HG03280 (cell line): ENCODE data around the gene HOXB13.
"Not testable (repeated sequence)": the region's sequence is repeated elsewhere in the genome, so short reads cannot be mapped to it uniquely, and the experiment has no call there.

Experiments
- ATAC-seq: cut with Tn5 transposase; IDR thresholded peaks from one replicate; pipeline ENCODE4 v1.9.1; 2021; ENCODE audit warnings: mild to moderate bottlenecking, moderate library complexity; ENCODE audit not compliant: unreplicated experiment

Gene HOXB13

DNA sequence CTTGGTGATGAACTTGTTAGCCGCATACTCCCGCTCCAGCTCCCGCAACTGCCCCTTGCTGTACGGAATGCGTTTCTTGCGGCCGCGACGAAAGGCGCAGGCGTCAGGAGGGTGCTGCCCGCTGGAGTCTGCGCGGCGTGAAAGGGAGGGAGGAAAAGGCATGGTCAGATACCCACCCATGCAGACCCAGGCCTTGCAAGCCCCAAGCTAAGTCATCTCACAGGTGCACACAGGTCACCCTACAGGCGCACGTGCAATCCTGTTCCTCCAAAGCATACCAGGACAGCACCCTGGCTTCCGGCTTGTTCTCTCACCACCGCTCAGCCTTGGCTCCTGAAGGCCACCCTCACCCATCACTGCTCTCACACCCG, 1.6 kb downstream of the HOXB13 start:
- no peak for ATAC-seq

DNA sequence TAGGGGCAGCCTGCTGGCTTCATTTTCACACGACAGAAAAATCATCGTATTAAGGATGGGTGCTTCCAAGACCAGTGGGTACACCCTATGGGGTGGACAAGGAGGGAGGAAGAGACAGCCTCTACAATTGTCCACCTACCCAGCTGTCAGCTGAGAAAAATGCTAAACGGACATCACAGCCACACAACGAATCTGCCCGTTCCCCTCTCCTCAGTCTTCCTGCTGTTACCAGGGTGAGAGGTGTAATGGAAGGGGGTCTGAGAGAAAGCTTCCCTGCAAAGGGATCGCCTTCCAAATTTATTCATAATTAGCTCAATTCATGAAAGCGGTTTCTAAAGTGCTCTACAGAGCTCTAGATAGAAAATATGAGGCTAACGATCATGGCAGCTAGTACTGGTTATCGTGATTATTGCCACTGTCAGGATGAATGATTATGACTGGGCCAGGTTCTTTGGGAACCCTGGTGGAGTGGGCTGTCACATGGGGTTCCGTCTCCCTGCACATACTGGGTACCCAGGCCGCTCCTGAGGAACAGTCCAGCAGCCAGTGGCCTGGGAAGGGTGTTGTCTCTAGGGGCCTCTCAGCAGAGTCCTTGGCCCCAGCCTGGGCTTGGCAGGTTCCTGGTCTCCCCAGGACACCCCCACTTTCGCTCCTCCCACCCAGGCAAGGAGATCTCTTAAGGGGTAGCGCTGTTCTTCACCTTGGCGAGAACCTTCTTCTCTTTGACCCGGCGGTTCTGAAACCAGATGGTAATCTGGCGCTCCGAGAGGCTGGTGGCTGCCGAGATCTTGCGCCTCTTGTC, 2.2 kb downstream of the HOXB13 start:
- no peak for ATAC-seq

DNA sequence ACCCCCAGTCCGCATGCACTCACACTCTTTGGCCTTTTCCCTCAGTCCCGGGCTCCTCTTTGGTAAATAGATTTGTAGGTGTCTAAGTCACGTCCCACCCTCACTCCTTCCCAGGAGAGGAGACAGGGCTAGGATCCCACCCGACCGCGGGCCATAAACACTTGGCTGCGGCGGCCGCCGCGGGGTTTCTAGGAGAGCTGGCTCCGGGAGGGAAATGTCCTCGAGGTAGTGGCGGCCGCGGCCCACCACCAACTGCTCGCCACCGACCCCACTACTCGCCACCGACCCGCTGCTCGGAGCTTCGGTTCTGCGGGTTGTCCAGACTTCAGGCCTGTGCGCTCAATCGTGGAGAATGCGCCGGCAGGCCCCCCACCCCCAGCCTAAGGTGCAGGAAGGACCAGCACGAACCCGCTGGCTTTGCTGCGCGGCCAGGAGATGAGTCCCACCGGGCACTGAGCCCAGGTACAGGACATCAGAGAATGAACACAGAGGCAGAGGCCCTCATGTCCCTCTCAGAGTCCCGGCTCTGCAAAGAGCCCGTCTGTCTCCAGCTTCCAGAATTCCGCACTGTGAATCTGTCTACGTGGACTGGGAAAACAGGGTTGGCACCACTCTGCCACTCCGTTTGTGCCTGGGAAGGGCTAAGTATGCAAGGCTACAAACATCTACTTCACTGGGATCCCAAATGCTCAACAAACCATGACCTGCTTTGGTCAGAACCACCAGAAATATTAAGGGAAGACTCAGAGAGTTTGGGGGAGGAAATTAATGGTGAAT, 3.1 kb downstream of the HOXB13 start:
- ATAC-seq, result no peak

DNA sequence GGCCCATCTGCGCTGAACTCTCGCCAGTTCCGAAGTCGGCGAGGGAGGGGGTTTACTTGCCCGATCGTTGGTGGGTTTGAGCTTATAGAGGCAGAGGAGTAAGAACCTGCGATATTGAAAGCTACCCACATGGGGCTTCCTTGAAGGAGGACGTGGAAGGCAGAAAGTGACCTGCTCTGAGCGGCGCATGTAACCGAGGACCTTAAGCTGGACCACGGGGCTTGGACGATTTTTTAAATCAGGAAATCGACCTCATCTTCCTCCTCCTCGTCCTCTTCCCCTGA, 3.6 kb downstream of the HOXB13 start:
- no peak for ATAC-seq

DNA sequence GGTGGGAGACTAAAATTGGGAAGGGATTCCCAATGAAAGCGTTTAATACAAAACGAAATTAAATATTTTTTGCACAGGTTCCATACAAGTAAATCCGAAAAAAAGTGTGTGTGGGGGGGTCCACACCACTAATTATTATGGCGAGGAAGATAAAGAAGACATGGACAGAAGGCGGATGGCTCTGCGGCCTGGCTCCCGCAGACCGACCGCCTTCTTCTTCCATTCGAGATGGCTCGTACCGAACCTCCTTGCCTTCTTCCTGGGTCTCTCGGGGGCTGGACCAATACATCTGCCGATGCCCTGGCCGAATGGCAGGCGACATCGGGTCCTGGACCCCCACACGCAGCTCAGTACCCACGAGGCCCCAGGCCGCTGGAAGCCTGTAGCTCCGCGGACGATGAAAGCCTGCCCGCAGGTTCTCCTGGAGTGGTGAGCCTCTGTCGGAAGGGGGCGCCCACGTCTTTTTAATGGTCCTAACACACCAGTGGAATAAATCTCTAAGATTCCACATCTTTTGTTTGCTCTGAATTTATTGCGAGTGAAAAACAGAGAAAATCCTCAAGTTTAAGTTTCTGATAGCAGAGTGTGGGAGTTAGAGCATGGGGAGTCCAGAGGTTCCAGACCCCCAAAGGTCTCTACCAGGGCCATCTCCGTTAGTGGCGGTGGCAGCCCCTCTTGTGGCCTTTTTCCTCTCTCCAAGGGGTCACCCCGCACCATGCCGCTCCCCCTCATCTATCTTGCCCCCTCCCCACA, 4.1 kb downstream of the HOXB13 start:
- no peak for ATAC-seq

DNA sequence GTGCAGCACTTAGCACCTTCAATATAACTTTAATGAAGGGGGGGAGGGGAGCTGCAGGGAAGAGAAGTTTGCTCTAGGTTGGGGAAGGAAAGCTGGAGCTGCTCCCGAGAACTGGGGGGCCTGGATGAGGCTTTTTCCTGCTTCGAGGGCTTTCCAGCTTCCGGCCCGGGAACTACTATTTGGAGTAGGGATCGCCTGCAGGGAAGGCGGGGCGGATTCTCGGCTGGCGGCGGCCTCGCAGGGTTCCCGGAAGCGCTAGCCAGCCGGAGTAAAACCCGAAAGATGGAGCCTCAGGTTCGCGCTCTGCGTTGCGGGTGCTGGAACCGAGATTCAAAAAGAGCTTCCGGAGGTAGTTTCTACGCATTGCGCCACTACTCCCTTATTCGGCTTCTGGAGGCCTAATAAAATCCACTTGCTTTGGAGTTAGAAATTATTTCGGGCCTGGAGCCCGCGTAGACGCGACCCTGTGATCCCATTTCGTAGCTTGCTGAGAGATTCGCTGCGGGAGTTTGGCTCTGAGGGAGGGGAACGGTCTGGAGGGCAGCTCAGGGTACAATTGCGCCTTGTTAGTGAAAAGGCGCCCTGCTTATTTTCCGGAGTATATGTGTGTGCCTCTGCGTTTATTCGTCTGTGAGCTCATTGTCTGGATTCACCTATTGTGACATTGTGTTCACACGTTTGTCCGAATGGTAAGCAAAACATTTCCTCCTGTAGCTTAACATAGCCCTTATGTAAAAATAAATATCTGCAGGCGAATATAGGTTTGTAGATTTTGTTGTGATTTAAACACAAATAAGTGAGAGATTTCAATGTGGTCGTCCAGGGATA, 4.9 kb downstream of the HOXB13 start:
- no peak for ATAC-seq

DNA sequence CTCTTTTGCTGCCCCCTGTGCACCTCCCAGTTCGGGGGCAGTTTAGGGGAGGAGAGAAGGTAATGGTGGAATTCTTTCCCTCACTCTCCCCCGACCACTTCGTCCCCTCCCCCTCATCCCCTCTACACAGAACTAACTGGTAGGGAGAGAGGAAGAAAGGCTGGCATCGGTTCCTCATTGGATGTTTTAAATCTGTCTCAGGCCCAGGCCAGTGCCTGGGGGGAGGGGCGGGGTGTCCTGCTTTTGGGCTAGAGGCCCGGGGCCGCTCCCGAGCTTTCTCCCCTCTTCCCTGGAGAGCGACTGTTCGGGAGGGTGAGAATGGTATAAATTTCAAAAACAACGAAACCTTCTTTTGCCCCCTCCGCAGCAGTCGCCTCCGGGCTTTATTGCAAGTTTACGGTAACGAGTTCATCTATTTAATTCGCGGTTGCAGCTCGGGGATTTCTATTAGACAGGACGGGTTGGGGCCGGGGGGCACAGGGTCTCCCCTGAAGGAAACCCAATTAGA, 5.6 kb downstream of the HOXB13 start, which contains the start of gene PRAC2:
Gene PRAC2 (plus strand): TSS at position 271 of the 508 bp plus-strand sequence. CDS start 1,226 bp downstream, outside the sequence.
- ATAC-seq, result no peak

DNA sequence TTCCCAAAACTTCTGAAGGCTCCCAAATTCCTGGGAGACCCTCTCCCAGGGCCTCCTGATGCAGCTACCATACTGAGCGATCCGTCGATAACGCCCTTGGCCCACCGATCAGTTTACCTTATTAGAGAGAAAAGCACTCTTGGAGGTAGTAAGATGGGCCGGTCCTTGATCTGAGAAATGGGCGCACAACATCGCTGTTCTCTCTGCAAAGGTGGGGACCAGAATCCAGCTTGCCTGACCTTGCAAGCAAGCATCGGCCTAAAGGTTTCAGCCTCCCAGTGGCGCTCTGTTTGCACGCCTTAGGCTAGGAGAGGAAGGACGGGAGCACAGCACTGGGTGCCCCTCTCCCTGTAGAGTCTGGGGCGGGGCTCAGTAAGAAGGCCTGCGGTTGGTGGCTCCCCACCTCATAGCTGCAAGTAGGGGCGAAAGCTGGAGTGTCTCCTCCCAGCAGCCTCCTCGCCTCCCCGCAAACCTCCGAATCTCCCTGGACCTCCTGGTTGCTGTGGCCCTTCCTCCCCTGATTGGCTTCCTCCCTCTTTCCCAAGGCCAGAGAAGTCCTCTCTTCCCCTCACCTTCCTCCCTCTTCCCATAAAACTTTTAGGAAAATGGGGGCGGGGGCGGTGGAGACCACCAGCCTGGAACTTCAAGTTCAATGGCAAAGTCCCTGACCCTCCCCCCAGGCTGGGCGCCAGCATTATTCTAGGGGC, 6.2 kb downstream of the HOXB13 start, which contains the start of gene PRAC1:
Gene PRAC1 (minus strand): TSS at position 318 of the 707 bp plus-strand sequence. CDS start 126 bp downstream, at position 192.
- ATAC-seq, result no peak

DNA sequence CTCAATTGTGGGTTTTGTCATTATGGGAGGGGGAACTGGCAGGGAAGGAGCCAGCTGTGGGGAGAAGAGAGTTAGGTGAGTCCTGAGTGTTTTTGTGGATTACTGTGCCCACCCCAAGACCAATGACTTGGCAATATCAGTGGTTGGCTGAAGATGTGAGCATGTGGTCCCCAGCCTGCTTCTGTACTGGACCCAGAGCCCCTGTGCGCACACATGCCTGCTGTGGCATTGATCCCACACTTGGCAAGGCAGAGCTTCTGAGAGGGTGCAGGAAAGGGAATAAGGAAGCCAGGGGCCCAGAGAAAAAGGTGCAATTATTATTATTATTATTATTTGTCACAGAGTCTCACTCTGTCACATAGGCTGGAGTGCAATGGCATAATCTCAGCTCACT, 7.5 kb downstream of the HOXB13 start:
- no peak for ATAC-seq

DNA sequence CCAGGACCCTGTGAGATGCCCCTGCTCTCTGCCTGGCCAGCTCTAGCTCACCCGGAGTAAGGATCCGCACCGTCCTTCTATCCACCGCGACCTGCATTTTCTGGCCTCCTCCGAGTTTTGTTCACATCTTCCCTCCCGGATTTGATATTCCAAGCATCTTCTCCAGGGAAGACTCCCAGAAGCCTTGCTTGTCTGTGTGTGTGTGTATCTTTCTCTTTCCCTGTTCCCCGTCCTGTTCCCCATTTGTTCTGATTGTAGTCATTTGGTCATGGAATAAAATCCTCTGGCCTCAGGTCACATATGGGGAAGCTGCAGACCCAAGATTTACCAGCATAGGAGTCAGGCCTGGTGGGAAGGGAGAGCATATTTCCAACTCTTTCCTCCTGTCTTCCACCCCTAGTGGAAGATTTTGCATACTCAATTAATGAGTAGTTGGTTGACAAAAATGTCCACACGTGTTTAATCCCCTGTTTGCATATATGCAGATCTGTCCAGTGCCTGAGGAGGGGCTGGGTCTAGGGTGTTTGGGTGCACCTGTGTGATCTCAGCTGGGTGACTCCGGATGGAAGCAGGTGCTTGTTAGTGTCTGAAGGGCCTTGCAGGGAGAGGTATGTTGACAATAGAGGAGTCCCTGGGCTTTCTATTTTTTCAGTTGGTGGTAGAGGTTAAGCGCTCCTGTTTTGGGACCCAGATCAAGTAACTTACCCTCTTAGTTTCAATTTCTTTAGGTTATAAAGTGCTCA, 8.1 kb downstream of the HOXB13 start:
- ATAC-seq, result no peak

DNA sequence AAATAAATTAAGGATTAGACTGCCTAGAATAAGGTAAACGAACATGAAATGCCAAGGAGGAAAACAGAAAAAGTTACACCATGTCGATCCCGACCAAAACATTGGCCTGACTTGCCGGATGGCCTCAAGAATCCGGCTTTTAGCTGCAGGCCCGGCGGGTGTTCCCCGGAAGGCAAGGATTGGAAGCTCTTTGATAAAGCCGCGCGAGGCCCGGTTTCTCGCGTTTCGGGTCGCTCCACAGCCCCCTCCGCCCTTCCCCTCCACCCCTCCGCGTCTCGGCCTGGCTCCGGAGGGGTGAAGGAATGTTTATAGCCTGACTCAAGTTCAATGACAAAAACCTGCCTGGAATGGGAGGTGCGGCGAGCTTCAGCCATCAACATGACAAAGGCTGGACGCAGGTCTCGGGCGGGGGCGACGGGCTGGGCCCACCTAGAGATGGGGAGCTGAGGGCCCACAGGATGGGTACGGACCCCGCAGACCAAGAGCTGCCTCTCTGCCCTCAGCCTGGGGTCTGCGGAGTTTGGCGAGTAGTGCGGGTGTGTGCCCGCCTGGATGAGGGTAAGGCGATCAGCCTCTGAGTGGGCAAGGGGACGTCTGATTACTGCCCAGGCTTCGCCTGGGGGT, 8.8 kb downstream of the HOXB13 start:
- no peak for ATAC-seq

DNA sequence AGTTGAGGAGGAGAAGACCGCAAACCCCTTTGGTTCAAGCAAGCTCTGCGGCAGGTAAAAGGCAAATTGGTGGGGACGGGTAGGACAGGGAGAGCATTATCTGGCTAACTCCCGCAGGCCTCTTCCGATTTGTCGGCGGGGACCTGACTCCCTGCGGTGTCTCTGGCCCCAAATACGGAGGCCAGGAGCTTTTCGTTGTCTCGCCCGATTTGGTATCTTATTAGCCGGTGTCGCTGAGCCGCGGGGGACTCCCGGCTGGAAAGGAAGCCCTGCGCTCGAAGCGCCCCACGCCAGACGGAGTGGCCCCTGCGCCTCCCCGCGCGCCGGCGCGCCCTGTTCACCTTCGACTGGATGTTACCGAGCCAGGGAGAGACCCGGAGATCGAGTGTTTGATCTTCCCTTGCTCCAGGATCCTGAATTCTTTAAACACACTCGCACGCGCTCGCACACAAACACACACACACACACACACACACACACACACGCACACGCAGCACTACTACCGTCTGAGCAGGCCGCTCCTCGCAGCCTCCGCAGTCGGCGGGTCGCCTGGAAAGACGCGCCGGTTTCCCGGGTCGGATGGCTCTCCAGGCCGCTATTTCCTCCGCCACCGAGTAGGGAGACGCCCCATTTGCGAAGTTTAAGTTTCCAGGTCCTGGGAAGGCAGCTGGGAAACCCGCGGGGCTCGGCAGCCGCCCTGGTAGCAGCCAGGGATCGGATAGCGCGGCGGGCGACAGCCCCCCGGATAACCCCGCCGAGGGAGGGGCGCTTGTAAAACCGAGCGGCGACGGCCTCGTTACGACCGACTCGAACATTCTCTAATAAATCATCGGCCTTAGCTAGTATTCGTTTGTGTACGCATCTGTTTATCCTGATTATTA, 9.5 kb downstream of the HOXB13 start:
- ATAC-seq, result no peak

DNA sequence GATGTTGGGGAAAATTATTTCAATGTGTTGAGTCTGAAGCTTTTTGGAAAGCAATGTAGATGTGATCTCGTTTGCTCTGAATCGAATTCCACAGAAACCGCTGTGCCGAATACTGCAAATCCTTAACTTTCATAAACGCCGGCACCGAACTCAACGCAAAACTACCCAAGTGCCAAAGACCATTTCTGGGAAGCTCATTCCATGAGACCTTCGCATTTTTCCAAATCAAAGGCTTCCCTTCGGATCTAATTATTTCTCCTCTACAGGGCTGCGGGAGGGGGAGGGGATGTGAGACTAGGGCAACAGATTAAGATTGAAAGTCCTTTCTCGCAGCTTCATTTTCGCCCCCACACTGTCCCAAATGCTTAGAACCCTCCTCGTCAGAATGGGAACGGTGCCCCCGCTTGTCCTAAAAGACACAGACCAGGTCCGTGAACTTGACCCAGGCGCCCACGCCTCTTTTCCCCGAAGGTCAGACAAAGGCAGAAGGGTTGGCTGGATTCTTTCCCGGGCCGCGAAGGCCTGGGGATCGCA, 10.3 kb downstream of the HOXB13 start:
- ATAC-seq, result no peak

DNA sequence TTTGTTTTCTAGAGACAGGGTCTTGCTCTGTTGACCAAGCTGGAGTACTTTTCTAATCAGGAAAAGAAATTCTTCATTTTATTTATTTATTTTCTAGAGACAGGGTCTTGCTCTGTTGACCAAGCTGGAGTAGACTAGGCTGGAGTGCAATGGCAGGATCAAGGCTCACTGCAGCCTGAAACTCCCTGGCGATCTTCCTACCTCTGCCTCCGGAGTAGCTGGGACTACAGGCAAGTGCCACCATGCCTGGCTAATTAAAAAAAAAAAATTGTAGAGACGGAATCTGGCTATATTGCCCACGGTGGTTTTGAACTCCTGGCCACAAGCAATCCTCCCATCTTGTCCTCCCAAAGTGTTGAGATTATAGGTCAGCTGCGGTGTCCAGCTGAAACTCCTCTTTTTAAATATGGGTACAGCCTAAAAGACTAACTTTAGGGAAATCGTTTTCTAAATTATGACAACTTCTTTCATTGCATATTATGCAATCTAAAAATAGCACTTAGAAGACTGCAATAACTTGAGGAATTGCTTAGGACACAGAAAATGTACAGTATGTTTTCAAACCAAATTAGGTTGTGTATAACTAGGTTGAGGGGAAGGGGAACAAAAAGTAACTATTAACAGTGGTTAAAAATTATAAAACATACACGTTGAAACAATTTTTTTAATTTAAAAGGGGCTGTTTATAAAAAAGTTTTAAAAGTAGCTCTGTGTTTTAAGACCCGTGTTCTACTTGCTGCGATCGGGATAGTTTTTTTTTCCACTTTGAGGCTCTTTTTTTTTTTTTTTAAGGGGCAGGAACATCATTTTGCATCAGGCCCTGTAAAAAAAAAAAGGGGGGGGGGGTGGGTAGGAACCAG, 11.0 kb downstream of the HOXB13 start:
- ATAC-seq, result no peak

DNA sequence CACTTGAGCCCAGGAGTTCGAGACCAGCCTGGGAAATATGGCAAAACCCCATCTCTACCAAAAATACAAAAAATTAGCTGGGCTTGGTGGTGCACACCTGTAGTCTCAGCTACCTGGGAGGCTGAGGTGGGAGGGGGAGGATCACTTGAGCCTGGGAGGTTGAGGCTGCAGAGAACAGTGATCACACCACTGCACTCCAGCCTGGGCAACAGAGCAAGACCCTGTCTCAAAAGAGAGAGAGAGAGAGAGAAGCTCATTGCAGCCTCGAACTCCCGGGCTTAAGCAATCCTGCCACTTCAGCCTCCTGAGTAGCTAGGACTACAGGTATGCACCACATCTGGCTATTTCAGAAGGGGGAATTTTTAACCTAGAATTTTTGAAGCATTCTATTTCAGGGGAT, 12.0 kb downstream of the HOXB13 start:
- not testable (repeated sequence) for ATAC-seq
